ENCODE results near the gene TMEM225B.
"Not testable (repeated sequence)": the region's sequence is repeated elsewhere in the genome, so short reads cannot be mapped to it uniquely, and the experiment has no call there.

TMEM225B gene

GRCh38 chr7:99579956-99580777 is 17.9 kb upstream of the TMEM225B start:
- no peak for DNase-seq

- not testable (repeated sequence) for DNase-seq
These were observed 17.2 kb upstream of the TMEM225B start for GRCh38 chr7:99580778-99581332.

GRCh38 chr7:99588868-99589267 is 9.2 kb upstream of the TMEM225B start:
- no peak for DNase-seq

GRCh38 chr7:99594948-99595745 is 2.9 kb upstream of the TMEM225B start:
- no peak for DNase-seq

- DNase-seq = no peak
These were observed 1.6 kb upstream of the TMEM225B start for GRCh38 chr7:99596408-99596955.

GRCh38 chr7:99599836-99600235 is 1.8 kb downstream of the TMEM225B start:
- no peak for DNase-seq

GRCh38 chr7:99601656-99602310 is 3.7 kb downstream of the TMEM225B start:
- no peak for DNase-seq

- no peak for DNase-seq
These were observed 7.5 kb downstream of the TMEM225B start for GRCh38 chr7:99605527-99605926.

GRCh38 chr7:99606531-99606930 is 8.5 kb downstream of the TMEM225B start:
- DNase-seq = no peak

GRCh38 chr7:99607548-99607947 is 9.5 kb downstream of the TMEM225B start:
- no peak for DNase-seq

GRCh38 chr7:99614495-99614894 is 16.4 kb downstream of the TMEM225B start:
- no peak for DNase-seq

- DNase-seq = no peak
These were observed 17.9 kb downstream of the TMEM225B start for GRCh38 chr7:99615989-99616358.

GRCh38 chr7:99616359-99617191 is 18.5 kb downstream of the TMEM225B start, which contains the start of gene ZSCAN25:
Gene ZSCAN25 (plus strand): TSS chr7:99616946. CDS start chr7:99619607, 2,661 bp downstream.
- DNase-seq = peak; percentile 92

GRCh38 chr7:99617192-99617781 is 19.2 kb downstream of the TMEM225B start:
- no peak for DNase-seq

GRCh38 chr7:99618726-99619125 is 20.7 kb downstream of the TMEM225B start:
- DNase-seq = no peak

- DNase-seq = no peak
These were observed 21.6 kb downstream of the TMEM225B start for GRCh38 chr7:99619571-99620130.

GRCh38 chr7:99621271-99621670 is 23.2 kb downstream of the TMEM225B start:
- DNase-seq = no peak

- DNase-seq = no peak
These were observed 24.5 kb downstream of the TMEM225B start for GRCh38 chr7:99622596-99622995.

- DNase-seq = no peak
These were observed 25.1 kb downstream of the TMEM225B start for GRCh38 chr7:99623091-99623693.

GRCh38 chr7:99623702-99624447 is 25.8 kb downstream of the TMEM225B start:
- no peak for DNase-seq

Measured in NCI-H2029 (cell line).